Uterine smooth muscle cell (primary cell): ENCODE results near the gene SCD. TPM values are rescaled to one million over a fixed set of nuclear protein-coding genes. Genes with fewer than 3 reads are reported as not detected.

Source experiments
- total RNA-seq: library from RNA; depleted of rRNA; stranded (reverse); fragments of >200 nt; gene quantifications from 2 replicates; pipeline ENCODE4 v1.2.3, GENCODE V29; 2014

SCD gene
- total RNA-seq = 532 and 1,071 TPM in 2 replicates

DNA sequence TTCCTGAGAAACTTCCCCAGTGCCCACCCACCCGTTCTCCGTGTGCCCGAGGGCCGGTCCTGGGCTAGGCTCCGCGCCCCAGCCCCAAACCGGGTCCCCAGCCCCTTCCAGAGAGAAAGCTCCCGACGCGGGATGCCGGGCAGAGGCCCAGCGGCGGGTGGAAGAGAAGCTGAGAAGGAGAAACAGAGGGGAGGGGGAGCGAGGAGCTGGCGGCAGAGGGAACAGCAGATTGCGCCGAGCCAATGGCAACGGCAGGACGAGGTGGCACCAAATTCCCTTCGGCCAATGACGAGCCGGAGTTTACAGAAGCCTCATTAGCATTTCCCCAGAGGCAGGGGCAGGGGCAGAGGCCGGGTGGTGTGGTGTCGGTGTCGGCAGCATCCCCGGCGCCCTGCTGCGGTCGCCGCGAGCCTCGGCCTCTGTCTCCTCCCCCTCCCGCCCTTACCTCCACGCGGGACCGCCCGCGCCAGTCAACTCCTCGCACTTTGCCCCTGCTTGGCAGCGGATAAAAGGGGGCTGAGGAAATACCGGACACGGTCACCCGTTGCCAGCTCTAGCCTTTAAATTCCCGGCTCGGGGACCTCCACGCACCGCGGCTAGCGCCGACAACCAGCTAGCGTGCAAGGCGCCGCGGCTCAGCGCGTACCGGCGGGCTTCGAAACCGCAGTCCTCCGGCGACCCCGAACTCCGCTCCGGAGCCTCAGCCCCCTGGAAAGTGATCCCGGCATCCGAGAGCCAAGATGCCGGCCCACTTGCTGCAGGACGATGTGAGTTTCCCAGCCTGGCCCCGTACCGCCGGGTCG, at the start of gene SCD:
Gene SCD, plus strand, starts transcription at position 469 of the 803 bp plus-strand sequence. Its CDS starts 272 bp downstream, at position 741.

DNA sequence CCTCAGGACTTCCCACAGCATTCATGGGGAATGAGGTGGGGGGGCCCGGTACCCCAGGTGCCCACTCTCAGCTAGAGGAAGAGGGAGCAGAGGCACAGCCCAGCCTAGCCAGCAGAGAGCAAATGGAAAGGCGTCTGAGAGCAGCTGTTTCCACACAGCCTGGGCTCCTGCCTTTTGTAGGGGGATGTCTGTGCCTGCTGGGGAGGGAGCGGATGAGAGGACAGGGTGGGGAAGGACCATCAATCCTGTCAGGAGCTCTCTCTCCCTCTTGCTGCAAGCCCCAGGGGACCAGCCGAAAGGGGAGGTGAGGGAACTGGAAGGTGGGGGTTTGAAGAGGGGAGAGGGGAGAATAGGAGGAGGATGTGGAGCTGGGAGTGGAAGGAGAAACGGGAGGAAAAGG, 17.0 kb upstream of the SCD start, which contains the start of gene PKD2L1:
Gene PKD2L1, minus strand, starts transcription at position 150 of the 400 bp plus-strand sequence. Its CDS starts 125 bp downstream, at position 25.

Other genes starting within 250 kb of the SCD start
- 60.5 and 102 TPM in 2 replicates for gene ERLIN1, start 161.2 kb upstream of the SCD start, total RNA-seq
- 27.9 and 37.3 TPM in 2 replicates for gene CHUK, start 117.6 kb upstream of the SCD start, total RNA-seq
- 20.5 and 39.8 TPM in 2 replicates for gene CWF19L1, start 79.6 kb upstream of the SCD start, total RNA-seq
- 46.4 and 47.4 TPM in 2 replicates for gene BLOC1S2, start 60.6 kb upstream of the SCD start, total RNA-seq
- gene PKD2L1, start 17.0 kb upstream of the SCD start, total RNA-seq = under 0.01 TPM in 1 of 2 replicates, not detected in the other
- not detected in 2 replicates for gene WNT8B, start 115.8 kb downstream of the SCD start, total RNA-seq
- 1.2 and 2.9 TPM in 2 replicates for gene SEC31B, start 172.6 kb downstream of the SCD start, total RNA-seq
- 101 and 110 TPM in 2 replicates for gene NDUFB8, start 182.6 kb downstream of the SCD start, total RNA-seq
- 15.6 and 15.8 TPM in 2 replicates for gene HIF1AN, start 188.7 kb downstream of the SCD start, total RNA-seq